Activated effector memory CD4-positive, alpha-beta T cell treated with anti-CD3 and anti-CD28 coated beads, Interleukin-2, amount 50 U/mL, for 16 hours (primary cell): Measurements from ENCODE around the gene ZNF100.
"Not testable (repeated sequence)": the region's sequence is repeated elsewhere in the genome, so short reads cannot be mapped to it uniquely, and the experiment has no call there.

ENCODE experiments used
- DNase-seq: peaks from one replicate; pipeline ENCODE4 v3.0.0-alpha.2; 2020

Gene ZNF100

DNA sequence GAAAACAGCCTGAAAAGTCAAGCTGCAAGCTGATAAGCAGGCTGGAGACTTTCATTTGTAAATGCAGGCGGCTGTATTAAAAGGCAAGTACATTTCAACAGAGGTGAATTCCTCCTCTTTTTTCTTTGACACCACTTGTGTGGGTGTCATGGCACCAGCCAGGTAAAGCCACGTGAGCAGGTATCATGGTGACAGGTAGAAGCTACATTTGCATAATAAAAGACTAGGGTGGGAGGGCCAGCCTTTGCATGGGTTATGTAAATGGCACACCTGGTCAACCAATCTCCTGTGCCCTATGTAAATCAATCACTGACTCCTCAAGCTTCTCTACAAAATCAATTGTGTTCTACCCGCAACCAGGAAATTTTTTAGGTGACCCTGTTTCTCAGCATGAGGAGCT is 68.2 kb downstream of the ZNF100 start:
- no peak for DNase-seq

GRCh38 chr19:21698215-21698614 is 69.2 kb downstream of the ZNF100 start:
- DNase-seq, result no peak

DNA sequence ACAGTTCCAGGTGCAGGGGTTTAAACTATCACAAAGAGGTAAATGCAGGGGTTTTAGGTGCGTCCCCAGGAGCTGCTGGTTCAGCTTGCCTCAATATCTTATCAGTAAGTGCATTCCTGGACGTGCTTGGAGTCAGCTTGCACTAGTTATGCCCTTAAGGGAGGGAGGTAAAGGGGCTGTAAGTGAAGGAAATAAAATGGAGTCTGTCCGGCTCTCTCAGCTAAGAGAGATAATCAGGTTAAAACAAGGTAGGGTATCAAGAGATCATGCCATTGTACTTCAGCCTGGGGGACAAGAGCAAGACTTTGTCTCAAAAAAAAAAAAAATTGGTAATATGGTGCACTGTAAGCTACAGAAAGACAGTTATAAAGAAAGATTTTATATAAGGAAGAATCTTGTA is 69.7 kb downstream of the ZNF100 start:
- no peak for DNase-seq

GRCh38 chr19:21694171-21694906 is 73.0 kb downstream of the ZNF100 start:
- no peak for DNase-seq

GRCh38 chr19:21693399-21693798 is 74.0 kb downstream of the ZNF100 start:
- DNase-seq, result no peak

DNA sequence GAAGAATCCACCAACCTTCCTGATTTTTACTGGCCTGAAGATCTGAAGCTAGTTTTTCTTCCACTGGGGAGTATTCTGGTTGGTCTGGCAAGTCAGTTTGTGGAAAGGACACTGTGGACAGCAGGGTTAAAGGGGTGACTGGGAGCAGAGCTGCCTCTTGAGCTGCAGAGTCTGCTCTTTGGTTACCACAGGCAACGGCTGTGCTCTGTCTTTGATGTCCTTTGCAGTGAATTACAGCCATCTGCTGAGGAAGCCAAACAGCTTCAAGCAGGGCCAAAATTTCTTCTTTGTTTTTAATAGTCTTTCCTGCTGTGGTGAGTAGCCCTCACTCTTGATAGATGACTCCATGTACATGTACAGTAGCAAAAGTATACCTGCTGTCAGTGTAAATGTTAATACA is 75.7 kb downstream of the ZNF100 start:
- DNase-seq, result no peak

- DNase-seq, result no peak
Observed at GRCh38 chr19:21688464-21688863, 78.9 kb downstream of the ZNF100 start.

DNA sequence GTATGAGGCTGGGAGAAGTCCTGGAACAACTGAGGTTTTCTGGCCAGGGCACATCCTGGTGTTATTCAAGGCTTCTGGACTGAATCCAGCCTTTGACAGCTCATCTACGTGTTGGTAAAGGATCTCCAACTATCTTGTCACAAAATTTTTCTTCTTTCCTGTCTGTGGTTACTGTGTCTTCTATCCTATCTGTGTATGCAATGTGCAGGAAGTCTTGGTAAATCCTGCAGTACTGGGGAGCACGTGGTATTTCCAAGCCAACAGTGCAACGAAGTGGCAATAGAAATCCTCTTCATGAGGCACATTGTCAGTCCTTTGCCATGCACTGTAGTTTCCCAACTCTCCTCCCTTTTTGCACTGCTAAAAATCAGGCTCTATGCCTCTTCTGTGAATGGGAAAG is 86.7 kb downstream of the ZNF100 start:
- DNase-seq, result no peak

- DNase-seq, result no peak
Observed at GRCh38 chr19:21680026-21680425, 87.4 kb downstream of the ZNF100 start.

GRCh38 chr19:21677696-21678418 is 89.5 kb downstream of the ZNF100 start:
- DNase-seq, result peak; percentile 62

- DNase-seq, result no peak
Observed at GRCh38 chr19:21674454-21674853, 92.9 kb downstream of the ZNF100 start.

- not testable (repeated sequence) for DNase-seq
Observed at GRCh38 chr19:21673479-21673878, 93.9 kb downstream of the ZNF100 start.
